Type B pancreatic cell (in vitro differentiated cells): ENCODE data around the gene HPX. TPM values are rescaled to one million over a fixed set of nuclear protein-coding genes. Genes with fewer than 3 reads are reported as not detected.

Experiments used
- DNase-seq: peaks from one replicate; pipeline ENCODE4 v3.0.0; 2021; ENCODE audit warnings: mixed read lengths; ENCODE audit not compliant: unreplicated experiment; ENCODE audit errors: extremely low spot score
- H3K27ac Mint-ChIP-seq: 2 replicates; pipeline ENCODE4 v1.8.0; 2021; ENCODE audit warnings: mild to moderate bottlenecking, mixed read lengths
- H3K27me3 Mint-ChIP-seq: 2 replicates; pipeline ENCODE4 v1.8.0; 2021; ENCODE audit warnings: mixed read lengths
- H3K36me3 Mint-ChIP-seq: 2 replicates; pipeline ENCODE4 v1.8.0; 2021; ENCODE audit warnings: mixed read lengths
- H3K4me1 Mint-ChIP-seq: one replicate; pipeline ENCODE4 v1.8.0; 2021; ENCODE audit warnings: mixed read lengths; ENCODE audit not compliant: unreplicated experiment
- H3K4me3 Mint-ChIP-seq: 2 replicates; pipeline ENCODE4 v1.8.0; 2021; ENCODE audit warnings: mild to moderate bottlenecking, mixed read lengths
- H3K9me3 Mint-ChIP-seq: 2 replicates; pipeline ENCODE4 v1.8.0; 2021; ENCODE audit warnings: mixed read lengths
- total RNA-seq: library from RNA; stranded (reverse); gene quantifications from 2 replicates; pipeline ENCODE4 v1.2.1, GENCODE V29; 2021; ENCODE audit warnings: low replicate concordance
- TF ChIP-seq, protein P1 (sequence below): fragments of 200-600 bp; sonication (generic); conservative IDR thresholded peaks from 2 replicates; pipeline ENCODE4 v1.5.0; 2021; ENCODE audit warnings: antibody characterized with exemption, mild to moderate bottlenecking

The HPX gene
- total RNA-seq, 1 donor from 2014 or later, result 1.9 TPM

DNA sequence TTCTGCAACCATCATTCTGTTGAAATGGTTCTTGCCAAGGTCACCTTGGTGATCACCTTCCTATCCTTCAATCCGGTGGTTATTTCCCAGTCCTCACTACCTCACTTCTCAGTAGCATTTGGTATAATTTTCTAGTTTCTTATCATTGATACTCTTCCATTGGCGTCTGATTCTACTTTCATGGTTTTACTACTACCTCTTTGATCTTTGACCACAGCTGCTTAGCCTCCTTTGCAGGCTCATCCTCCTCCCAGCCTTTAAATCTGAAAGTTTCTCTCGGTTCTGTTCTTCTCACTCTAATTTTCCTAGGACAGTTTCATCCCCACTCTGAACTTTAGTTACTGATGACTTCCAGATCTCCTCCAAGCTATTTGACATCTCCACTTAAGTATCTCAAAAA is 45.5 kb upstream of the HPX start:
- TF ChIP-seq, protein P1, sequence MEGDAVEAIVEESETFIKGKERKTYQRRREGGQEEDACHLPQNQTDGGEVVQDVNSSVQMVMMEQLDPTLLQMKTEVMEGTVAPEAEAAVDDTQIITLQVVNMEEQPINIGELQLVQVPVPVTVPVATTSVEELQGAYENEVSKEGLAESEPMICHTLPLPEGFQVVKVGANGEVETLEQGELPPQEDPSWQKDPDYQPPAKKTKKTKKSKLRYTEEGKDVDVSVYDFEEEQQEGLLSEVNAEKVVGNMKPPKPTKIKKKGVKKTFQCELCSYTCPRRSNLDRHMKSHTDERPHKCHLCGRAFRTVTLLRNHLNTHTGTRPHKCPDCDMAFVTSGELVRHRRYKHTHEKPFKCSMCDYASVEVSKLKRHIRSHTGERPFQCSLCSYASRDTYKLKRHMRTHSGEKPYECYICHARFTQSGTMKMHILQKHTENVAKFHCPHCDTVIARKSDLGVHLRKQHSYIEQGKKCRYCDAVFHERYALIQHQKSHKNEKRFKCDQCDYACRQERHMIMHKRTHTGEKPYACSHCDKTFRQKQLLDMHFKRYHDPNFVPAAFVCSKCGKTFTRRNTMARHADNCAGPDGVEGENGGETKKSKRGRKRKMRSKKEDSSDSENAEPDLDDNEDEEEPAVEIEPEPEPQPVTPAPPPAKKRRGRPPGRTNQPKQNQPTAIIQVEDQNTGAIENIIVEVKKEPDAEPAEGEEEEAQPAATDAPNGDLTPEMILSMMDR, result no peak
- Mint-ChIP-seq H3K9me3 (no peaks in the 10 kb centered on the region), H3K4me3 (no peak overlapping the region), H3K4me1 (peaks cover 13% of the 10 kb centered on the region), H3K36me3 (peaks cover 16% of the 10 kb centered on the region), H3K27ac (no peak overlapping the region), H3K27me3 (no peaks in the 10 kb centered on the region)
- no peak for DNase-seq

DNA sequence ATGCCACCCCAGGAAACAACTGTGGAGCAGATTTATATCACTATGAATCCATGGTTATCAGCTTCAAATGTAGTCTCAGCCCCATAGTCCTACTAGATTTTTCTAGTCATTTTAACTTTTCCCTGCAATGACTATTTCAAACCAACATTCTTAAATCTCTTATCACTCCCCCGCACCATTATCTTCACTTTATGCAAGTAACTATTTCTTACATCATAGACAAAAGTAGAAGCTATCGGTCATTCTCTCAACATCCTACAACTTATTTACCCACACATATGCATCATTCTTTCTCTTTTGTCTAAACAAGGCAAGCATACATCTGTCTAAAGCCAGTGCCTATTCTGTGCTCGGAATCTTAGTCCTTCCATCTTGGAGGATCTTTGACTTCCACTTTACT is 44.9 kb upstream of the HPX start:
- Mint-ChIP-seq H3K27ac (no peak overlapping the region), H3K4me3 (no peak overlapping the region), H3K4me1 (peaks cover 13% of the 10 kb centered on the region), H3K27me3 (no peaks in the 10 kb centered on the region), H3K9me3 (no peaks in the 10 kb centered on the region), H3K36me3 (peaks cover 19% of the 10 kb centered on the region)
- DNase-seq, result no peak
- TF ChIP-seq, protein P1, result no peak

DNA sequence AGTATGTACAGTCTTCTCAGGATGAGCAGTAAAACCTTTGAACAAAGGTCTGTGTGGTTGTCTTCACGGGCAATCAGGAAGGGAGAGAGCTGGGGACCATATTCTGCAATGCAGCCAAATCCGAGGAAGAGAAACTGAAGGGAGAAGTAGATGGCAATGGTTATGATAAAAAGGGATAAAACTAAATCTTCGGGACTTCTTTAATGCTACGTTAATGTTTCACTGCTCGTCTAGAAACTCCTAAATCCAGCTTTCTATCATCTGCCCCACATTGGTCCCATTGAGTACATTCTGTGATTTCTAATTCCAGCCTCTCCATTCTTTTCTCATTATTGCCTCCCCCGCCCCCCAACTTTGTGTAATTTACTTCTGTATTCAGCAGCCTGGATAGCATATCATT is 42.2 kb upstream of the HPX start:
- no peaks in the 10 kb centered on the region for H3K27me3 Mint-ChIP-seq
- H3K36me3 Mint-ChIP-seq, result peaks cover 21% of the 10 kb centered on the region
- TF ChIP-seq, protein P1, result no peak
- peak overlapping the region; percentile 98 for H3K4me3 Mint-ChIP-seq
- H3K4me1 Mint-ChIP-seq, result peaks cover 23% of the 10 kb centered on the region
- H3K27ac Mint-ChIP-seq, result peak overlapping the region; percentile 99
- DNase-seq, result no peak
- H3K9me3 Mint-ChIP-seq, result no peaks in the 10 kb centered on the region

DNA sequence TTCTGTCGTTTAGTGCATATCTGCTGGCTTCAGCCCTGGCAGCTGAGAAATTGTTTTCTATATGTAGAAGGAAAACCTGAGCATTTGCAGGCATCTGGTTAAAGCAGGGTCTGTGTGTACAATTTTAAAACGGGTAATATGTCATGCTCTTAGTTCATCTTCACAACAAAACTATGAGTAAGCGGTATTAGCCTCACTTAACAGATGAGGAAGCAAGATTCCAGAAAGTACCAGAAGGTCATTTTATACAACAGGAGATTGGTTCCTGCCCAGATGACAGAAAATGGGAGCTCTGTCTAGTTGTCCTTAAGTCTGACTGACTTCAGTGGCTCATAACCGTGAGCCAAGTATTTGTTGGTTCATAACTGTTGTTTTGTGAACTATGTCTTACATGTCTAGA is 41.7 kb upstream of the HPX start:
- H3K27me3 Mint-ChIP-seq, result no peaks in the 10 kb centered on the region
- DNase-seq, result no peak
- TF ChIP-seq, protein P1, result no peak
- peak overlapping the region; percentile 98 for H3K4me3 Mint-ChIP-seq
- H3K9me3 Mint-ChIP-seq, result no peaks in the 10 kb centered on the region
- peak overlapping the region; percentile 99 for H3K27ac Mint-ChIP-seq
- peaks cover 25% of the 10 kb centered on the region for H3K36me3 Mint-ChIP-seq
- peaks cover 23% of the 10 kb centered on the region for H3K4me1 Mint-ChIP-seq

DNA sequence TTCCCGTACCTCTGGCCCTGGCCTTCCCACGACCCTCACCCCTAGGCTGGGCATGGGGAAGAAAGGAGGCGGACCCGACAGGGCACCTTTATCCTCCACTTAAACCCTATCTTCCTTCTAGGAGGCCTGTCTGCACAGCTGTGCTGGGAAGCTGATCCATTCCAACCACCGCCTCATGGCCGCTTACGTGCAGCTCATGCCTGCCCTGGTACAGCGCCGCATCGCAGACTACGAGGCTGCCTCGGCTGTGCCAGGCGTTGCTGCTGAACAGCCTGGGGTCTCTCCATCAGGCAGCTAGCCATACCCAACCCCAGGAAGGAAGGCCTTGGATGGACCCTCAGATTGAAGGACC is 41.1 kb upstream of the HPX start:
- H3K4me3 Mint-ChIP-seq, result peak overlapping the region; percentile 98
- DNase-seq, result no peak
- H3K36me3 Mint-ChIP-seq, result peaks cover 25% of the 10 kb centered on the region
- no peaks in the 10 kb centered on the region for H3K9me3 Mint-ChIP-seq
- H3K27ac Mint-ChIP-seq, result peak overlapping the region; percentile 99
- TF ChIP-seq, protein P1, result no peak
- H3K4me1 Mint-ChIP-seq, result peaks cover 23% of the 10 kb centered on the region
- no peaks in the 10 kb centered on the region for H3K27me3 Mint-ChIP-seq
